NCI-H1930 (cell line): ENCODE measurements around the gene ADGRL3.
A peak's percentile ranks its signal among the peaks of the same experiment; 100 is the strongest.

Experiments used
- DNase-seq, 2 experiments: peaks; one replicate each; lab custom pipeline; 2025; lab: John Stamatoyannopoulos, UW

ADGRL3 gene

GRCh38 chr4:61277785-61278760, 77.9 kb downstream of the ADGRL3 start:
- DNase-seq, result no peak

- DNase-seq, result no peak
These were observed 92.2 kb downstream of the ADGRL3 start for GRCh38 chr4:61292322-61292721.

- DNase-seq, result no peak
These were observed 93.7 kb downstream of the ADGRL3 start for GRCh38 chr4:61293707-61294400.

GRCh38 chr4:61294936-61295335, 94.8 kb downstream of the ADGRL3 start:
- DNase-seq, result no peak

- DNase-seq, result no peak
These were observed 96.0 kb downstream of the ADGRL3 start for GRCh38 chr4:61296144-61296543.

- DNase-seq, result no peak
These were observed 98.1 kb downstream of the ADGRL3 start for GRCh38 chr4:61298178-61298740.

GRCh38 chr4:61299316-61299715, 99.2 kb downstream of the ADGRL3 start:
- no peak for DNase-seq

GRCh38 chr4:61300266-61300844, 100.2 kb downstream of the ADGRL3 start:
- DNase-seq, result no peak

GRCh38 chr4:61301271-61301670, 101.1 kb downstream of the ADGRL3 start:
- DNase-seq, result no peak

- no peak for DNase-seq
These were observed 107.9 kb downstream of the ADGRL3 start for GRCh38 chr4:61308033-61308432.

GRCh38 chr4:61309616-61310015, 109.5 kb downstream of the ADGRL3 start:
- no peak for DNase-seq

GRCh38 chr4:61312526-61312925, 112.4 kb downstream of the ADGRL3 start:
- no peak for DNase-seq

GRCh38 chr4:61318431-61318830, 118.3 kb downstream of the ADGRL3 start:
- DNase-seq, result no peak

GRCh38 chr4:61319156-61319555, 119.0 kb downstream of the ADGRL3 start:
- no peak for DNase-seq

GRCh38 chr4:61320154-61320553, 120.0 kb downstream of the ADGRL3 start:
- no peak for DNase-seq

GRCh38 chr4:61320631-61321030, 120.5 kb downstream of the ADGRL3 start:
- DNase-seq, result no peak

- no peak for DNase-seq
These were observed 132.6 kb downstream of the ADGRL3 start for GRCh38 chr4:61332693-61333092.

GRCh38 chr4:61333490-61333889, 133.4 kb downstream of the ADGRL3 start:
- no peak for DNase-seq

GRCh38 chr4:61335241-61335763, 135.2 kb downstream of the ADGRL3 start:
- DNase-seq, result no peak

- DNase-seq, result no peak
These were observed 136.4 kb downstream of the ADGRL3 start for GRCh38 chr4:61336488-61336887.

GRCh38 chr4:61336916-61337315, 136.8 kb downstream of the ADGRL3 start:
- peak in 1 of 2 experiments; percentile 4 for DNase-seq

GRCh38 chr4:61342061-61342460, 141.9 kb downstream of the ADGRL3 start:
- no peak for DNase-seq
